NCI-H1105 treated with DMSO at 0.1 percent for 48 hours (cell line): ENCODE results near the gene ANKS1A.
"Not testable (repeated sequence)": the region's sequence is repeated elsewhere in the genome, so short reads cannot be mapped to it uniquely, and the experiment has no call there.

Experiments
- DNase-seq: peaks from one replicate; lab custom pipeline; 2025; lab: John Stamatoyannopoulos, UW

The ANKS1A gene

GRCh38 chr6:34999153-34999552 is 110.1 kb downstream of the ANKS1A start:
- not testable (repeated sequence) for DNase-seq

- not testable (repeated sequence) for DNase-seq
Measured at GRCh38 chr6:34999962-35000361, 110.9 kb downstream of the ANKS1A start.

- DNase-seq: not testable (repeated sequence)
Measured at GRCh38 chr6:35001349-35001748, 112.3 kb downstream of the ANKS1A start.

- not testable (repeated sequence) for DNase-seq
Measured at GRCh38 chr6:35003886-35004530, 115.0 kb downstream of the ANKS1A start.

- DNase-seq: no peak
Measured at GRCh38 chr6:35007016-35007415, 118.0 kb downstream of the ANKS1A start.

GRCh38 chr6:35008858-35009257 is 119.8 kb downstream of the ANKS1A start:
- DNase-seq: no peak

- DNase-seq: no peak
Measured at GRCh38 chr6:35011096-35012041, 122.3 kb downstream of the ANKS1A start.

- DNase-seq: no peak
Measured at GRCh38 chr6:35013701-35014100, 124.6 kb downstream of the ANKS1A start.

GRCh38 chr6:35014341-35014740 is 125.3 kb downstream of the ANKS1A start:
- no peak for DNase-seq

- DNase-seq: no peak
Measured at GRCh38 chr6:35014786-35015185, 125.7 kb downstream of the ANKS1A start.

GRCh38 chr6:35015476-35015875 is 126.4 kb downstream of the ANKS1A start:
- DNase-seq: no peak

- DNase-seq: no peak
Measured at GRCh38 chr6:35015996-35016395, 126.9 kb downstream of the ANKS1A start.

GRCh38 chr6:35016502-35017321 is 127.7 kb downstream of the ANKS1A start:
- no peak for DNase-seq

GRCh38 chr6:35017411-35018181 is 128.5 kb downstream of the ANKS1A start:
- DNase-seq: no peak

- no peak for DNase-seq
Measured at GRCh38 chr6:35018182-35018519, 129.1 kb downstream of the ANKS1A start.

- no peak for DNase-seq
Measured at GRCh38 chr6:35018746-35019145, 129.7 kb downstream of the ANKS1A start.

GRCh38 chr6:35019171-35019570 is 130.1 kb downstream of the ANKS1A start:
- DNase-seq: no peak

GRCh38 chr6:35019831-35020230 is 130.8 kb downstream of the ANKS1A start:
- DNase-seq: no peak

- DNase-seq: no peak
Measured at GRCh38 chr6:35021004-35021403, 131.9 kb downstream of the ANKS1A start.

- no peak for DNase-seq
Measured at GRCh38 chr6:35023091-35024000, 134.3 kb downstream of the ANKS1A start.
